Epidermal melanocyte (primary cell): ENCODE measurements around the gene SMIM21.

ENCODE experiments used
- DNase-seq: peaks from one replicate; pipeline ENCODE4 v3.0.0; 2011; ENCODE audit warnings: low spot score; ENCODE audit not compliant: insufficient read length

SMIM21 gene

GRCh38 chr18:75377258-75377657 lies 50.2 kb downstream of the SMIM21 start:
- DNase-seq, result no peak

- no peak for DNase-seq
Observed at GRCh38 chr18:75376004-75376403, 51.5 kb downstream of the SMIM21 start.

GRCh38 chr18:75375341-75375740 lies 52.2 kb downstream of the SMIM21 start:
- no peak for DNase-seq

- DNase-seq, result no peak
Observed at GRCh38 chr18:75374466-75374865, 53.0 kb downstream of the SMIM21 start.

- DNase-seq, result no peak
Observed at GRCh38 chr18:75369026-75369721, 58.3 kb downstream of the SMIM21 start.

GRCh38 chr18:75365837-75366236 lies 61.7 kb downstream of the SMIM21 start:
- DNase-seq, result no peak

- DNase-seq, result no peak
Observed at GRCh38 chr18:75365254-75365629, 62.3 kb downstream of the SMIM21 start.

GRCh38 chr18:75364512-75365253 lies 62.8 kb downstream of the SMIM21 start:
- no peak for DNase-seq

GRCh38 chr18:75363446-75364225 lies 63.9 kb downstream of the SMIM21 start:
- DNase-seq, result peak; percentile 57

- DNase-seq, result no peak
Observed at GRCh38 chr18:75362435-75362834, 65.1 kb downstream of the SMIM21 start.

GRCh38 chr18:75360941-75361340 lies 66.6 kb downstream of the SMIM21 start:
- no peak for DNase-seq

- no peak for DNase-seq
Observed at GRCh38 chr18:75360215-75360614, 67.3 kb downstream of the SMIM21 start.
